ENCODE data around the gene SCN4B. TPM values are rescaled to one million over a fixed set of nuclear protein-coding genes. Genes with fewer than 3 reads are reported as not detected.

Gene SCN4B
- total RNA-seq, 1 experiment from 2014 or later: not detected

DNA sequence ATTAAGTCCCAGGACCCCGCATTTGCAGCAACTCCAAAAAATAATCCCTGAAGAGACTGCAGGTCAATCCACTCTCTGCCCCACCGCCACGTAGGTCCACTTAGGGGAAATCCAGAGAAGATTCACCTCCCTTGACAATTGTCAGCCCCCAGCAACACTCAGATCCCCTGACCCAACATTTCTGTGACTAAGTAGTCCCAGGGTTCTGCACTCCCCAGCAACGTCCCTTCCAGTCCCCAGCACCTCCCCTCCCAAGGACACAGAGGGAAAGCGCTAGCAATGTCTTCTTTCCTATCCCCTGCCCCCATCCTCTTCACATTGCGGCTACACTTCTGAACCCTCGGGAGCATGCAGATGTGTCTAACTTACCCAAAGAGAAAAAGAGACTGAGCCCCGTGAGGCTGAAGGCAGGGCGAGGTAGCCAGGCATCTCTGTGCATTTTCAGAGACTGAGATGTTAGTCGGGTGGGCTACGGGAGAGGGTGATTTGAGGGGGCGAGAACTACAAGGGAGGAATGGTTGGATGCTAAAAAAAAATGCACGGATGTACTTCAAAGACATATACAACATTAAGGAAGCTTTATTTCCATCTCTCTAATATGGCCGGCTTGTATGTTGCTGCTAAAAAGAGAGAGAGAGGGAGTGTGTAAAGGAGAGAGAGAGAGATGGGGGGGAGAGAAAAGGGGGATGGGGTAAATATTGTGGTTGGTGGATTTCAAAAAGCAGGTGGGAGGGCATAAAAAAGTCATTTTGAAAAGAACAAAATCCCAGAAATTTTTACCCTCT is 23.6 kb upstream of the SCN4B start, which contains the start of gene SCN2B:
SCN2B (minus strand) TSS at position 647 of the 785 bp plus-strand sequence; CDS start at position 439, 208 bp downstream.
- peak within 1 kb of the TSS; percentile 63 for H3K4me3 ChIP-seq (ENCODE audit: low read length)
- 0 out of 2 replicates have a peak within 1 kb of the TSS, but pooled peaks have one; percentile 60 for H2AFZ ChIP-seq (ENCODE audit: low read length)
- peak; percentile 60 for DNase-seq

GRCh38 chr11:118175031-118175992 is 22.7 kb upstream of the SCN4B start:
- peak overlapping the region; percentile 74 for H3K4me2 ChIP-seq (ENCODE audit: low read depth, low read length, poor library complexity, severe bottlenecking)
- H3K4me3 ChIP-seq (ENCODE audit: low read length): no peak overlapping the region; the same call in 1 of the 2 replicates
- no peak for DNase-seq
- no peaks in the 10 kb centered on the region for H3K79me2 ChIP-seq (ENCODE audit: low read length)
- H3K27me3 ChIP-seq (ENCODE audit: low read length): no peaks in the 10 kb centered on the region
- H3K36me3 ChIP-seq (ENCODE audit: insufficient read depth, low read length): no peaks in the 10 kb centered on the region
- H2AFZ ChIP-seq (ENCODE audit: low read length): peak overlapping the region; percentile 1; the same call in 1 of the 2 replicates
- H3K9ac ChIP-seq (ENCODE audit: low read length): peak overlapping the region; percentile 66
- no peaks in the 10 kb centered on the region for H3K9me2 ChIP-seq (replicated peaks; ENCODE audit: insufficient read depth, low read length)
- no peaks in the 10 kb centered on the region for H3K9me3 ChIP-seq (ENCODE audit: low read length)
- H3K27ac ChIP-seq (ENCODE audit: low read length): no peak overlapping the region
- H3K4me1 ChIP-seq (ENCODE audit: low read length): peaks cover 27% of the 10 kb centered on the region
- H4K20me1 ChIP-seq (ENCODE audit: insufficient read depth, low read depth, low read length): no peaks in the 10 kb centered on the region

More for the DNA sequence above, 23.6 kb upstream of the SCN4B start, which contains the start of gene SCN2B:
- Histone ChIP-seq H3K9ac (ENCODE audit: low read length) (peak within 1 kb of the TSS; percentile 66), H3K9me2 (replicated peaks; ENCODE audit: insufficient read depth, low read length) (no peaks in the 10 kb centered on the region), H4K20me1 (ENCODE audit: insufficient read depth, low read depth, low read length) (no peaks in the 10 kb centered on the region), H3K79me2 (ENCODE audit: low read length) (no peaks in the 10 kb centered on the region), H3K27me3 (ENCODE audit: low read length) (no peaks in the 10 kb centered on the region), H3K36me3 (ENCODE audit: insufficient read depth, low read length) (no peaks in the 10 kb centered on the region), H3K4me2 (ENCODE audit: low read depth, low read length, poor library complexity, severe bottlenecking) (peak within 1 kb of the TSS; percentile 74), H3K9me3 (ENCODE audit: low read length) (no peaks in the 10 kb centered on the region), H3K27ac (ENCODE audit: low read length) (no peak within 1 kb of the TSS), H3K4me1 (ENCODE audit: low read length) (peaks cover 32% of the 10 kb centered on the region)

DNA sequence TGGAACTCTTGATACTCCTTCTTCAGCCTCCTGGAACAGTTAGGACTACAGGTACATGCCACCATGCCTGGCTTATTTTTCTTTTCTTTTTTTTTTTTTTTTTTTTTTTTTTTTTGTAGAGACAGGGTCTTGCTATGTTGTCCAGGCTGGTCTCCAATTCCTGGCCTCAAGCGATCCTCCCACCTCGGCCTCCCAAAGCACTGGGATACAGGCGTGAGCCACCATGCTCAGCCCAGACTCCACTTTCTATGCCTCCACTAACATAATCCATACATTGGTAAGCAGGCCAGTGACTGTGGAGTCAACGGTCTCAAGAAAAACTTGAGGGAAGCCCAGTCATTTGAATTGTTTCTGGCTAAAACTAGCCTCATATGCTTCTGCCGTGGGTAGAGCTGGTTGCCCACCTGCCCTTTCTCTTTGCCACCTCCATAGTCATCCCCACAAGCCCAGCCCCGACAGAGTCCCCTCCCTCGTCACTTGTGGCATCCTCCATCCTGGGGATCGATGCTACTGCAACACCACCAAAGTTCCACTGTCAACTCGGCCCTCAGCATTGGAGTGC is 21.5 kb upstream of the SCN4B start:
- no peak for DNase-seq
- H3K36me3 ChIP-seq (ENCODE audit: insufficient read depth, low read length): no peaks in the 10 kb centered on the region
- no peak overlapping the region for H3K9ac ChIP-seq (ENCODE audit: low read length)
- no peaks in the 10 kb centered on the region for H3K27me3 ChIP-seq (ENCODE audit: low read length)
- H3K79me2 ChIP-seq (ENCODE audit: low read length): no peaks in the 10 kb centered on the region
- H3K4me3 ChIP-seq (ENCODE audit: low read length): no peak overlapping the region
- no peaks in the 10 kb centered on the region for H4K20me1 ChIP-seq (ENCODE audit: insufficient read depth, low read depth, low read length)
- no peak overlapping the region for H2AFZ ChIP-seq (ENCODE audit: low read length)
- H3K9me2 ChIP-seq (replicated peaks; ENCODE audit: insufficient read depth, low read length): no peaks in the 10 kb centered on the region
- no peak overlapping the region for H3K27ac ChIP-seq (ENCODE audit: low read length)
- peaks cover 20% of the 10 kb centered on the region for H3K4me1 ChIP-seq (ENCODE audit: low read length)
- H3K4me2 ChIP-seq (ENCODE audit: low read depth, low read length, poor library complexity, severe bottlenecking): no peak overlapping the region
- H3K9me3 ChIP-seq (ENCODE audit: low read length): no peaks in the 10 kb centered on the region

DNA sequence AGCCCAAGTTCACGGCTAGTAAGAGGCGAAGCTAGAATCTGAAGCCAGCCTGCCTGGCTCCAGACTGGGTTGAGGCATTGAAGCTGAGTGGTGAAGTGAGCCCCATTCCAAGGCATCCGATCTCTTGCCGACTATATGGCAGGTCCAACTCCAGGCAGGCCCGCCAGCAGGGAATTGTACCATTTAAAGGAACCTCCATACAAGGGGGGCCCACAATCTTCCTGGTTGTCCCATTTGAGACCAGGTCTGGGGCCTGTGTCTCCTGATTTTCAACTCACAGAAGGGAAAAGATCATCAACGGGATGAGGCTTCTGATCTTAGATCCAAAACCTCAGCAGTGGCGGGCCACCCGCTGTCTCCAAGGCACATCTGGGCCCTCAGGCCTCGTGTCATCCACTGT is 19.7 kb upstream of the SCN4B start:
- H3K9me2 ChIP-seq (replicated peaks; ENCODE audit: insufficient read depth, low read length): no peaks in the 10 kb centered on the region
- no peaks in the 10 kb centered on the region for H4K20me1 ChIP-seq (ENCODE audit: insufficient read depth, low read depth, low read length)
- no peak overlapping the region for H3K27ac ChIP-seq (ENCODE audit: low read length)
- no peak overlapping the region for H2AFZ ChIP-seq (ENCODE audit: low read length)
- no peaks in the 10 kb centered on the region for H3K9me3 ChIP-seq (ENCODE audit: low read length)
- H3K4me3 ChIP-seq (ENCODE audit: low read length): no peak overlapping the region
- no peak overlapping the region for H3K4me2 ChIP-seq (ENCODE audit: low read depth, low read length, poor library complexity, severe bottlenecking)
- no peak for DNase-seq
- H3K4me1 ChIP-seq (ENCODE audit: low read length): peaks cover 20% of the 10 kb centered on the region
- no peaks in the 10 kb centered on the region for H3K79me2 ChIP-seq (ENCODE audit: low read length)
- no peak overlapping the region for H3K9ac ChIP-seq (ENCODE audit: low read length)
- no peaks in the 10 kb centered on the region for H3K27me3 ChIP-seq (ENCODE audit: low read length)
- H3K36me3 ChIP-seq (ENCODE audit: insufficient read depth, low read length): no peaks in the 10 kb centered on the region

- peak; percentile 80 for DNase-seq
- Histone ChIP-seq H3K9ac (ENCODE audit: low read length) (no peak overlapping the region), H3K4me1 (ENCODE audit: low read length) (peaks cover 19% of the 10 kb centered on the region), H2AFZ (ENCODE audit: low read length) (no peak overlapping the region), H3K9me2 (replicated peaks; ENCODE audit: insufficient read depth, low read length) (no peaks in the 10 kb centered on the region), H3K79me2 (ENCODE audit: low read length) (no peaks in the 10 kb centered on the region), H4K20me1 (ENCODE audit: insufficient read depth, low read depth, low read length) (no peaks in the 10 kb centered on the region), H3K4me2 (ENCODE audit: low read depth, low read length, poor library complexity, severe bottlenecking) (no peak overlapping the region), H3K27me3 (ENCODE audit: low read length) (no peaks in the 10 kb centered on the region), H3K27ac (ENCODE audit: low read length) (no peak overlapping the region), H3K9me3 (ENCODE audit: low read length) (no peaks in the 10 kb centered on the region), H3K36me3 (ENCODE audit: insufficient read depth, low read length) (no peaks in the 10 kb centered on the region), H3K4me3 (ENCODE audit: low read length) (no peak overlapping the region)
Measured at GRCh38 chr11:118171269-118172062, 18.8 kb upstream of the SCN4B start.

DNA sequence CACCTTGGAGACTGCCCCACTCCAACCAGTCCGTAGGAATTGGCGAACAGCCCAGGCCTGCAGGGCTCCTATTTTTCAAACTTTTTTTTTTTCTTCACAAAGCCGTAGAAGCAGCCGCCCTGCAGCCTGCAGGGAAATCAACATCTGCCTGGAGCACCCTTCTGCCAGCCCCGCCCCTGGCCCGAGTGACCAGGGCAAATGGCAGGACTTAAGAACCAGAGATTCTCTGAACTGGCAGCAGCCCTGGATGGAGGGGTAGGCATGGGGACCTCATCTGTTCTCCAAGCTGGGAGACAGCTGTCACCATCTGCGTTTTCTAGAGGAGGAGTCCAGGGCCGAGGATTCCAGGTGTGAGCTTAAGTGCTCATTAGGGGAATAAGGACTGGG is 18.3 kb upstream of the SCN4B start:
- Histone ChIP-seq H3K9me2 (replicated peaks; ENCODE audit: insufficient read depth, low read length) (no peaks in the 10 kb centered on the region), H3K27ac (ENCODE audit: low read length) (no peak overlapping the region), H3K4me3 (ENCODE audit: low read length) (no peak overlapping the region), H4K20me1 (ENCODE audit: insufficient read depth, low read depth, low read length) (no peaks in the 10 kb centered on the region), H2AFZ (ENCODE audit: low read length) (no peak overlapping the region), H3K9ac (ENCODE audit: low read length) (no peak overlapping the region), H3K4me2 (ENCODE audit: low read depth, low read length, poor library complexity, severe bottlenecking) (no peak overlapping the region), H3K27me3 (ENCODE audit: low read length) (no peaks in the 10 kb centered on the region), H3K36me3 (ENCODE audit: insufficient read depth, low read length) (no peaks in the 10 kb centered on the region), H3K4me1 (ENCODE audit: low read length) (peaks cover 13% of the 10 kb centered on the region), H3K79me2 (ENCODE audit: low read length) (no peaks in the 10 kb centered on the region), H3K9me3 (ENCODE audit: low read length) (no peaks in the 10 kb centered on the region)
- no peak for DNase-seq

DNA sequence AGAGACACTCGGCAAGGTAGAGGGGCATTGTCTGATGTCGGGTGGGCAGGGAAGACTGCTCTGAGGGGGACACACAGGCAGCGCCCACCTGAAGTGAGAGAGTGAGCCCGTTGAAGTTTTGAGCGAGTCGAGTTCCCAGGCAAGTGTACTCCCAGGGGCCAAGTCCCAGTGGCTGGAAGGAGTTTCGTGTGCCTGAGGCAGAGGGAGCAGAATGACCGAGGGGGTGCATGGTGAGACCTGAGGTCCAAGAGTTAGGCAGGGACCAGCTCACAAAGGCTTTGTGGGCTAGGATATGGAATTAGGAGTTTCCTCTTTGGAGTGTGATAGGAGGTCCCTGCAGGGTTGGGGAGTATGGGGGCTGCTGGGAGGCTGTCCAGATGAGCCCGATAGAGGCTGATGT is 17.6 kb upstream of the SCN4B start:
- Histone ChIP-seq H3K4me3 (ENCODE audit: low read length) (no peak overlapping the region), H3K36me3 (ENCODE audit: insufficient read depth, low read length) (no peaks in the 10 kb centered on the region), H3K4me1 (ENCODE audit: low read length) (peaks cover 7% of the 10 kb centered on the region), H3K9me2 (replicated peaks; ENCODE audit: insufficient read depth, low read length) (no peaks in the 10 kb centered on the region), H3K9me3 (ENCODE audit: low read length) (no peaks in the 10 kb centered on the region), H4K20me1 (ENCODE audit: insufficient read depth, low read depth, low read length) (no peaks in the 10 kb centered on the region), H3K9ac (ENCODE audit: low read length) (no peak overlapping the region), H3K79me2 (ENCODE audit: low read length) (no peaks in the 10 kb centered on the region), H2AFZ (ENCODE audit: low read length) (no peak overlapping the region), H3K27me3 (ENCODE audit: low read length) (no peaks in the 10 kb centered on the region), H3K27ac (ENCODE audit: low read length) (no peak overlapping the region), H3K4me2 (ENCODE audit: low read depth, low read length, poor library complexity, severe bottlenecking) (no peak overlapping the region)
- no peak for DNase-seq

All from Karpas-422 (cell line).